ENCODE data around the gene ARHGAP32. TPM values are rescaled to one million over a fixed set of nuclear protein-coding genes. Genes with fewer than 3 reads are reported as not detected.
"Not testable (repeated sequence)": the region's sequence is repeated elsewhere in the genome, so short reads cannot be mapped to it uniquely, and the experiment has no call there.

ARHGAP32 gene
- total RNA-seq, 1 donor from 2014 or later, result 57.2 TPM

GRCh38 chr11:128929468-128929867 lies 262.7 kb downstream of the ARHGAP32 start:
- ATAC-seq, result no peak

GRCh38 chr11:128928400-128928799 lies 263.7 kb downstream of the ARHGAP32 start:
- ATAC-seq, result no peak

- no peak for ATAC-seq
Measured at GRCh38 chr11:128927683-128928336, 264.3 kb downstream of the ARHGAP32 start.

- no peak for ATAC-seq
Measured at GRCh38 chr11:128927108-128927461, 265.0 kb downstream of the ARHGAP32 start.

GRCh38 chr11:128926437-128927107 lies 265.6 kb downstream of the ARHGAP32 start:
- no peak for ATAC-seq

GRCh38 chr11:128926000-128926399 lies 266.1 kb downstream of the ARHGAP32 start:
- ATAC-seq, result no peak

- no peak for ATAC-seq
Measured at GRCh38 chr11:128925250-128925600, 266.9 kb downstream of the ARHGAP32 start.

- no peak for ATAC-seq
Measured at GRCh38 chr11:128924510-128925249, 267.4 kb downstream of the ARHGAP32 start.

GRCh38 chr11:128924104-128924503 lies 268.0 kb downstream of the ARHGAP32 start:
- ATAC-seq, result no peak

- ATAC-seq, result no peak
Measured at GRCh38 chr11:128921793-128922192, 270.3 kb downstream of the ARHGAP32 start.

- ATAC-seq, result no peak
Measured at GRCh38 chr11:128920666-128921065, 271.5 kb downstream of the ARHGAP32 start.

- not testable (repeated sequence) for ATAC-seq
Measured at GRCh38 chr11:128919635-128920034, 272.5 kb downstream of the ARHGAP32 start.

- ATAC-seq, result no peak
Measured at GRCh38 chr11:128919216-128919615, 272.9 kb downstream of the ARHGAP32 start.

- no peak for ATAC-seq
Measured at GRCh38 chr11:128917144-128917724, 274.9 kb downstream of the ARHGAP32 start.

GRCh38 chr11:128916681-128917080 lies 275.4 kb downstream of the ARHGAP32 start:
- ATAC-seq, result no peak

GRCh38 chr11:128916037-128916572 lies 276.0 kb downstream of the ARHGAP32 start:
- ATAC-seq, result no peak

- ATAC-seq, result no peak
Measured at GRCh38 chr11:128915149-128915521, 277.0 kb downstream of the ARHGAP32 start.

Other genes starting within 250 kb of the ARHGAP32 start
- 22.2 TPM for gene TP53AIP1, start 249.5 kb downstream of the ARHGAP32 start, total RNA-seq
- 92.8 TPM for gene BARX2, start 183.5 kb upstream of the ARHGAP32 start, total RNA-seq